ENCODE data around the gene STOX2. TPM values are rescaled to one million over a fixed set of nuclear protein-coding genes. Genes with fewer than 3 reads are reported as not detected.

Gene STOX2
- total and polyA plus RNA-seq, 2 of the 8 experiments (the other 6 are each of a cell fraction or from before 2014, with no cell fraction given), result 5.5 to 20.0 TPM

DNA sequence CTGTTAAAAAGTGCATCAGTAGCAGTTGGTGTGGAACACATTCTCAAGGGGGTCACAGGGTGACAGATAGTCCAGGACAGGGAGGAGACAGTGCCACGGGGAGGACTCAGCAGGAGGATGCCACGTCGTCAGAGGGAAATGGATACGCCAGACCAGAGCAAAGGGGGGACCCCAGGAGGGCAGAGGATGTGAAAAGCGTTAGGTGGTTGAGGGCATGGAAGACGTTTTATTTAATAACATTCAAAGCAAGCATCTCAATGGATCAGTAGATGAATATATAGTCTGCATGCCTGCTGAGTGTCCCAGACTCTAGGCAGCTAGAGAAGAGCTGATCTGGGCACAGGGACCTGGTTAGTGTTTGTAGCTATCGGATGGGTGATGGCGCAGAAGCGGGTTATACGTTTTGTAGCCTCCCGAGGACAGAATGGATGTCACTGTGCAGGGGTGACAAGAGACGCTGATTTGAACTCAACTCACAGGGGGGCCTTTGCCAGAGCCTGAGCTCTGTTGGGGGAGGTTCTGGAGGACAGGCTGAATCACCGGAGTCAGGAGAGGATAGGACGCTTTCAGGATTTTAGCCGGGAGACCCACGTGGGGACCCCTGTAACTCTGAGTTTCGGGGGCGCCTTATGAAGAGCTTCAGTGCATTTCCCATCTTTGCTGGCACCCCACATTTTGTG is 81.3 kb downstream of the STOX2 start:
- peak overlapping the region in 1 of 4 experiments; percentile 5; a peak in 1 of 7 replicates for H3K9ac ChIP-seq (replicated peaks in 1 of 4; ENCODE audit: extremely low read depth in 1 of 4, low read depth in 3 of 4, low read length in 3 of 4)
- H4K8ac ChIP-seq (ENCODE audit: extremely low read depth, insufficient read depth, low read length), result no peak overlapping the region
- H3K4me3 ChIP-seq (ENCODE audit: extremely low read depth in 1 of 4, insufficient read depth in 2 of 4, low read depth in 3 of 4, low read length in 4 of 4), result no peak overlapping the region
- H3K56ac ChIP-seq (replicated peaks; ENCODE audit: insufficient read length, low read depth, low read length), result no peak overlapping the region
- no peaks in the 10 kb centered on the region for H4K20me1 ChIP-seq (replicated peaks in 1 of 2; ENCODE audit: control insufficient read depth in 1 of 2, insufficient read depth in 2 of 2, low read length in 2 of 2)
- H4K91ac ChIP-seq (replicated peaks; ENCODE audit: insufficient read length, low read length), result no peak overlapping the region
- peaks cover 0 to 7% (median 2%) of the 10 kb centered on the region in 4 experiments; a peak in 3 of 7 replicates for H3K27me3 ChIP-seq (replicated peaks in 1 of 4; ENCODE audit: control insufficient read depth in 3 of 4, extremely low read depth in 1 of 4, insufficient read depth in 3 of 4, low read length in 3 of 4)
- WGBS, 2 experiments (ENCODE audit: extremely low coverage in 1 of 2, insufficient coverage in 1 of 2, insufficient read length in 1 of 2, insufficient replicate concordance in 2 of 2, low coverage in 1 of 2, low lambda C conversion rate in 2 of 2, missing lambda C conversion rate in 1 of 2), result 88% methylated on average over 18 of the region's 18 CpGs; no CpG with 5 or more reads in 1 of the 2 experiments
- H3K36me3 ChIP-seq (ENCODE audit: control insufficient read depth in 2 of 4, insufficient read depth in 4 of 4, low read length in 3 of 4), result no peaks in the 10 kb centered on the region
- FAIRE-seq, result no peak
- H3K23ac ChIP-seq (ENCODE audit: insufficient read length), result no peak overlapping the region
- ChIA-PET CTCF (ENCODE audit: partially characterized antibody) (interaction anchor here (0.5 to 1.0 kb wide), 3 partner anchors 9 to 767 kb away, joined by 3 to 4 read pairs (median 3); no protein-coding TSS in a partner anchor), POLR2A (ENCODE audit: partially characterized antibody) (interaction anchor here (0.6 kb wide), 1 partner anchor 114 kb away, joined by 3 read pairs; no protein-coding TSS in a partner anchor)
- H3K9me3 ChIP-seq (ENCODE audit: insufficient read depth in 2 of 2, low read depth in 1 of 2, low read length in 1 of 2), result no peaks in the 10 kb centered on the region
- no peak overlapping the region for H3K14ac ChIP-seq (ENCODE audit: insufficient read length)
- no peak overlapping the region for H3K18ac ChIP-seq (ENCODE audit: extremely low read depth, low read length)
- no peak overlapping the region for H2BK120ac ChIP-seq (replicated peaks; ENCODE audit: low read depth, low read length)
- H2BK5ac ChIP-seq (ENCODE audit: low read depth, low read length), result no peak overlapping the region
- DNase-seq (ENCODE audit: low read depth in 1 of 2, low spot score in 2 of 2), result no peak
- no peaks in the 10 kb centered on the region for H3K23me2 ChIP-seq (ENCODE audit: low read depth, low read length)
- H2BK20ac ChIP-seq (ENCODE audit: low read length), result no peak overlapping the region
- no peak overlapping the region for H2BK15ac ChIP-seq (ENCODE audit: low read length)
- H2BK12ac ChIP-seq (ENCODE audit: low read depth, low read length), result no peak overlapping the region
- H3K79me2 ChIP-seq (ENCODE audit: control insufficient read depth in 1 of 2, insufficient read depth in 2 of 2, low read length in 2 of 2), result no peaks in the 10 kb centered on the region; a peak in 1 of 4 replicates
- no peak overlapping the region for H4K5ac ChIP-seq (ENCODE audit: insufficient read length, low read depth, low read length)
- H2AK5ac ChIP-seq (ENCODE audit: low read depth, low read length), result no peak overlapping the region
- peak overlapping the region in 1 of 2 experiments; percentile 65; a peak in 1 of 4 replicates for H3K4me2 ChIP-seq (ENCODE audit: insufficient read depth in 1 of 2, low read depth in 2 of 2, low read length in 2 of 2)
- H3K4me1 ChIP-seq (replicated peaks in 1 of 4; ENCODE audit: control insufficient read depth in 3 of 4, insufficient read depth in 4 of 4, low read length in 3 of 4), result peaks cover 3 to 18% (median 11%) of the 10 kb centered on the region in 4 experiments
- no peak overlapping the region for H2AFZ ChIP-seq (ENCODE audit: low read length)
- 0 out of 2 replicates have a peak, but pooled peaks cover 3% of the 10 kb centered on the region for H3K79me1 ChIP-seq (ENCODE audit: low read depth, low read length)
- no peak overlapping the region for H3K4ac ChIP-seq (replicated peaks; ENCODE audit: insufficient read length, low read depth, low read length)
- H3K27ac ChIP-seq (ENCODE audit: low read depth, low read length), result no peak overlapping the region
